CD4-positive, alpha-beta memory T cell (primary cell): ENCODE data around the gene CTAGE15. TPM values are rescaled to one million over a fixed set of nuclear protein-coding genes. Genes with fewer than 3 reads are reported as not detected.
"Not testable (repeated sequence)": the region's sequence is repeated elsewhere in the genome, so short reads cannot be mapped to it uniquely, and the experiment has no call there.

Experiments used
- CTCF ChIA-PET: fragments of 350-600 bp; sonication (Branson Sonifier 250); formaldehyde crosslinking; loops from one replicate; lab custom pipeline; 2021; ENCODE audit warnings: inconsistent platforms; ENCODE audit not compliant: partially characterized antibody; lab: Charles Lee
- POLR2A ChIA-PET: fragments of 350-600 bp; sonication (Branson Sonifier 250); formaldehyde crosslinking; loops from one replicate; lab custom pipeline; 2021; ENCODE audit not compliant: partially characterized antibody; lab: Charles Lee
- DNase-seq, 5 donors: peaks; one replicate each; pipeline versions ENCODE4 v3.0.0 to v3.0.0-alpha.2; 2020 to 2022; ENCODE audit warnings: mixed read lengths in 1 of 5
- H3K27ac ChIP-seq: one replicate; pipeline ENCODE4 v1.7.0; 2013; ENCODE audit warnings: low read depth, low read length
- H3K27me3 ChIP-seq: 2 replicates; pipeline ENCODE4 v1.7.0; 2013; ENCODE audit warnings: mild to moderate bottlenecking, low read length, moderate library complexity; ENCODE audit not compliant: insufficient read depth
- H3K36me3 ChIP-seq: 2 replicates; pipeline ENCODE4 v1.7.0; 2013; ENCODE audit warnings: mild to moderate bottlenecking, low read length, moderate library complexity; ENCODE audit not compliant: insufficient read depth
- H3K4me1 ChIP-seq: 2 replicates; pipeline ENCODE4 v1.7.0; 2013; ENCODE audit warnings: mild to moderate bottlenecking, low read length, moderate library complexity; ENCODE audit not compliant: insufficient read depth
- H3K4me3 ChIP-seq, 2 donors: one replicate each; pipeline ENCODE4 v1.7.0; 2013; ENCODE audit warnings: low read length in 2 of 2, mild to moderate bottlenecking in 1 of 2
- H3K9me3 ChIP-seq, 2 donors: one replicate each; pipeline ENCODE4 v1.7.0; 2013; ENCODE audit warnings: low read length in 2 of 2, control low read depth in 1 of 2; ENCODE audit not compliant: control insufficient read depth in 1 of 2
- H3K27ac Mint-ChIP-seq, 7 donors: one replicate each; pipeline ENCODE4 v1.8.0; 2020 to 2021; ENCODE audit warnings: mixed read lengths in 7 of 7, mild to moderate bottlenecking in 6 of 7, inconsistent platforms in 3 of 7, moderate library complexity in 3 of 7
- H3K27me3 Mint-ChIP-seq, 2 donors: one replicate each; pipeline ENCODE4 v1.8.0; 2020 to 2021; ENCODE audit warnings: mixed read lengths in 2 of 2
- H3K36me3 Mint-ChIP-seq, 2 donors: one replicate each; pipeline ENCODE4 v1.8.0; 2020 to 2021; ENCODE audit warnings: mixed read lengths in 2 of 2, inconsistent platforms in 1 of 2, mild to moderate bottlenecking in 1 of 2
- H3K4me1 Mint-ChIP-seq, 4 donors: one replicate each; pipeline ENCODE4 v1.8.0; 2020 to 2021; ENCODE audit warnings: mixed read lengths in 4 of 4, mild to moderate bottlenecking in 1 of 4
- H3K4me3 Mint-ChIP-seq, 8 donors: one replicate each; pipeline ENCODE4 v1.8.0; 2020 to 2021; ENCODE audit warnings: mixed read lengths in 8 of 8, mild to moderate bottlenecking in 7 of 8, moderate library complexity in 6 of 8, inconsistent platforms in 3 of 8
- H3K9me3 Mint-ChIP-seq, 8 donors: one replicate each; pipeline ENCODE4 v1.8.0; 2020 to 2021; ENCODE audit warnings: mixed read lengths in 8 of 8, mild to moderate bottlenecking in 5 of 8, inconsistent platforms in 3 of 8, moderate library complexity in 1 of 8
- intact Hi-C: fragments of 100-400 bp; cut with micrococcal nuclease; formaldehyde crosslinking; loops from one replicate; pipeline ENCODE4 v1.15.1; 2023
- polyA plus RNA-seq, 2 donors: library from polyadenylated mRNA; unstranded; fragments of 300-500 nt; fragmentation: Illumina TruSeq; gene quantifications; one replicate each; pipeline ENCODE4 v1.2.3, GENCODE V29; 2021
- total RNA-seq, 2 experiments: library from RNA; stranded (reverse); gene quantifications; one replicate each; pipeline ENCODE4 v1.2.3, GENCODE V29; 2021

The CTAGE15 gene
- total and polyA plus RNA-seq, 4 experiments from 2014 or later = 0.11 TPM; not detected in 3

DNA sequence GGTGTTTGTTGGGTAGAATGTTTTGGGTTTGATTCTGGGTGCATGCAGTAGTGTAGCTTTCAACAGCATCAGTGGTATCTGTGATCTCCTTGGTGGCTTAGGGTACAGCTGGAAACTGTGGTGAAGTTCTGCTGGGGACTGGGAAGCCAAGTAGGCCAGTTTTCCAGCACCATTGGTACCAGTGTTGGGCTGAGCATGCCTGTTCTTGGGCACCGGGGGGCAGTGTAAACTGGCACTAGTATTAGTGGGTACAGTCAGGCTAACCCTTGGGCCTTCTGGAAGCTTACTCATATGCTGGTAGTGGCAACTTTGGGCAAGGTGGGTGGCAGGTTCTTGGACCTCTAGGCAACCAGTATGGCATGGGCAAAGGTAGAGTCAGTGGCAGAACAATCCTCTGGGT, 15.6 kb upstream of the CTAGE15 start:
- POLR2A ChIA-PET = not testable (repeated sequence)

DNA sequence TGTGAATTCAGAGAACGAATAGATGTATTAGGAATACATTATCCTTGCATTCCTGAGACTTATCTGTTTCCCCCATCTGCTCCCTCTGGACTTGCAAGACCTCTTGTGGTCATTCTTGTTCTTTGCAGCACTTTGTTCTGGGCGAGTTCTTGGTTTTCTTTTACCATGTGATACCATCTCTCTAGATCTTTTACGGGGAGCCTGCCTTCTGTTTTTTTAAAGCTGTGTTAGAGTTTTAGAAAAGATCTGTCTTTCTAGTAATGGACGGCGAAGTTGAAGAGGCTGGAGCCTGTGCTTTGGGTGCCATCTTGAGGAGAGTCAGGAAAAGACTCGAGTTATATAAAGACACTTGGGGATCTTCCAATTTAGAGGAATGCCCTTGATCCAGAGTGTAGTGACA, 8.3 kb upstream of the CTAGE15 start:
- CTCF ChIA-PET, DNase-seq, H3K27ac Mint-ChIP-seq, H3K36me3 Mint-ChIP-seq, H3K4me3 Mint-ChIP-seq, H3K4me3 ChIP-seq, H3K27me3 Mint-ChIP-seq, H3K9me3 Mint-ChIP-seq, POLR2A ChIA-PET, H3K27me3 ChIP-seq, H3K9me3 ChIP-seq, H3K4me1 Mint-ChIP-seq, H3K27ac ChIP-seq, intact Hi-C loops, H3K36me3 ChIP-seq, H3K4me1 ChIP-seq: not testable (repeated sequence)

More for the DNA sequence above, 15.6 kb upstream of the CTAGE15 start:
- H3K4me1 Mint-ChIP-seq, H3K36me3 ChIP-seq, H3K27ac Mint-ChIP-seq, H3K27ac ChIP-seq, intact Hi-C loops, DNase-seq, H3K4me3 ChIP-seq, H3K27me3 ChIP-seq, CTCF ChIA-PET, H3K4me3 Mint-ChIP-seq, H3K27me3 Mint-ChIP-seq, H3K9me3 ChIP-seq, H3K9me3 Mint-ChIP-seq, H3K36me3 Mint-ChIP-seq, H3K4me1 ChIP-seq: not testable (repeated sequence)

DNA sequence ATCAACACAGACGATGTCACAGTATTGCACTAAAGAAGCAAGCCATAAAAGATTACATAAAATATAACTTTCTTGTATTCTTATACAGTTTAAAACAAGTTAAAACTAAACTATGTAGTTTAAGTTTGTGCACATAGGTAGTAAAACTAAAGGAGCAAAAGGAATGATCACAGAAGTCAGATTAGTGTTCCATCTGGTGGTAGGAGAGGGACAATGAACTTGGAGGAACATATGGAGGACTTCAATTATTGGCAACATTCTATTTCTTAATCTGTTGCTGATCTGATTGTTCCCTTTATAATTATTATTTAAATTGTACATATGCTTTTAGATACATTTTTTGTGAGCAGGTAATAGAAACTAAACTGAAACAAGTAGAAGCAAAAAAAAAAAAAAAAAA, 5.6 kb upstream of the CTAGE15 start:
- CTCF ChIA-PET, H3K9me3 Mint-ChIP-seq, H3K4me3 ChIP-seq, H3K27me3 Mint-ChIP-seq, H3K4me1 ChIP-seq, H3K9me3 ChIP-seq, H3K27ac Mint-ChIP-seq, H3K27ac ChIP-seq, H3K27me3 ChIP-seq, H3K4me1 Mint-ChIP-seq, H3K36me3 ChIP-seq, POLR2A ChIA-PET, H3K4me3 Mint-ChIP-seq, DNase-seq, H3K36me3 Mint-ChIP-seq, intact Hi-C loops: not testable (repeated sequence)

DNA sequence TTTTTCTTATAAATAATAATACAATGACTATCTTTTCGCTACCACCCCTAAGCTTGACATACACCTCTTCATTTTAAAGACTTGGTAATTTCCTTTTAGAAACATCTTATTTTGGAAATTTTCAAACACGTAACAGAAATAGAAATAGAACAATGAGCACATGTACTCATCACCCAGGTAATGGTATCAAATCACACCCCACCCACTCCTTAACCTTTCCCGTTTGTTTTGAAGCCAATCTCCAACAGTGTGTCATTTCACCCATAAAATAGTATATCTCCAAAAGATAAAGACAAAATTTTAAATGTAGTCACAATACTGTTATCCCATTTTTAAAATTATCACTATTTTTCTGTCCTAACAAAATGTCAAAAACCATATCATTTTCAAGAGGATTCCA, 16.6 kb downstream of the CTAGE15 start:
- POLR2A ChIA-PET, H3K36me3 Mint-ChIP-seq, H3K27me3 Mint-ChIP-seq: not testable (repeated sequence)

DNA sequence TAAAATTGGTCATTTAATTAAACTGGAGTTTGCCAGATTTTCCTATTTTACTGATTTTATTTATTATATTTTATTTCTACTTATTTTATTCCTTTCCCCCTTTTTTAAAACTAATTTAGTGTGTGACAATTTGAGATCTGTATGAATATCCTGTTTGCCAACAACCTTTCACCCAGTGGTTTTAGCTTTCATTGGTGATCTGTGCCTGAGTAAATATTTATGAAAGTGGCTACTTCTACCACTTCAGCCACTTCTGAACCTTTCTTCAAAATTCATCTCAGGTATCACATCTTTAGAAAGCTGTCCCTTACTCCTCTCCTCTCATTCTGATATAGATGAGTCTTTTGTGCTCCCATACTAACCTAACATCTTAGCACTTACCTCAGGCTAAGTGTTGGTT, 18.3 kb downstream of the CTAGE15 start:
- H3K27me3 Mint-ChIP-seq, H3K4me3 ChIP-seq, CTCF ChIA-PET, H3K9me3 ChIP-seq, POLR2A ChIA-PET, H3K27ac ChIP-seq, intact Hi-C loops, H3K36me3 Mint-ChIP-seq, H3K27me3 ChIP-seq, H3K4me1 ChIP-seq, H3K27ac Mint-ChIP-seq, DNase-seq, H3K4me3 Mint-ChIP-seq, H3K36me3 ChIP-seq, H3K9me3 Mint-ChIP-seq, H3K4me1 Mint-ChIP-seq: not testable (repeated sequence)

More for the DNA sequence above, 16.6 kb downstream of the CTAGE15 start:
- H3K27ac ChIP-seq, H3K27me3 ChIP-seq, H3K36me3 ChIP-seq, H3K4me3 Mint-ChIP-seq, H3K4me1 Mint-ChIP-seq, H3K4me3 ChIP-seq, DNase-seq, CTCF ChIA-PET, intact Hi-C loops, H3K9me3 ChIP-seq, H3K9me3 Mint-ChIP-seq, H3K4me1 ChIP-seq, H3K27ac Mint-ChIP-seq: not testable (repeated sequence)

DNA sequence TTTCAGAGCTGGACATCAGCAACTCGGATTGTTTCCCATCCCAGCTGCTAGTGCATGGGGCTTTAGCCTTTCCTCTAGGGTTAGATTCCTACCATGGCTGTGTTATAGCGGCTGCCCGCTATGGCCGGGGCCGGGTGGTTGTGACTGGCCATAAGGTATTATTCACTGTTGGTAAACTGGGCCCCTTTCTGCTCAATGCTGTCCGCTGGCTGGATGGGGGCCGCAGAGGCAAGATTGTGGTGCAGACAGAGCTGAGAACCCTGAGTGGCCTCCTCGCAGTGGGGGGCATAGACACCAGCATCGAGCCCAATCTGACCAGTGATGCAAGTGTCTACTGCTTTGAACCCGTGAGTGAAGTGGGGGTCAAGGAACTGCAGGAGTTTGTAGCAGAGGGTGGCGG, 26.5 kb downstream of the CTAGE15 start:
- H3K27me3 Mint-ChIP-seq, H3K36me3 ChIP-seq, POLR2A ChIA-PET, H3K4me1 ChIP-seq, H3K27ac Mint-ChIP-seq, H3K4me3 ChIP-seq, H3K4me3 Mint-ChIP-seq, CTCF ChIA-PET, H3K36me3 Mint-ChIP-seq, H3K27ac ChIP-seq, intact Hi-C loops, H3K9me3 Mint-ChIP-seq, H3K9me3 ChIP-seq, H3K27me3 ChIP-seq, H3K4me1 Mint-ChIP-seq: not testable (repeated sequence)
- DNase-seq = peak in 1 of 5 donors; percentile 41

DNA sequence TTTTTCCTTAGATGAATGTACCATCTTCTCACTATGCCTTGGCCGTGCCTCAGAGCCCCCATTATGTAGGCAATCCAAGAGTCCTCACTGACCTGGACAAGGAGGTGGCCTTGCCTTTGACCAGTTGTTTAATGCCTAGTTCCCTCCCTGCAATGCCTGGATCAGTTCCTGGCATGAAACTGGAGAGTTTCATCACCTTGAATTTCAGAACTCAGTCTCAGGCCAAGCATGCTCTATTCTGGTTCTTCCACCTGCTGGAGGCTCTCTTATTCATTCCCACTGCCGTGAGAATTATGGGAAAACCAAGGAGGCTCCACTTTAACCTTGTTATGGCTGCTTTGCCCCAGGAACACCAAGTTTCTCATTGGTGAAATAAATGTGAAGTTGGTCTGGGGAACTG, 31.9 kb downstream of the CTAGE15 start:
- H3K4me1 Mint-ChIP-seq, H3K27ac Mint-ChIP-seq, H3K4me3 ChIP-seq, CTCF ChIA-PET, H3K36me3 ChIP-seq, H3K9me3 Mint-ChIP-seq, H3K9me3 ChIP-seq, POLR2A ChIA-PET, H3K27me3 Mint-ChIP-seq, H3K4me3 Mint-ChIP-seq, intact Hi-C loops, DNase-seq, H3K36me3 Mint-ChIP-seq, H3K27me3 ChIP-seq, H3K4me1 ChIP-seq, H3K27ac ChIP-seq: not testable (repeated sequence)

DNA sequence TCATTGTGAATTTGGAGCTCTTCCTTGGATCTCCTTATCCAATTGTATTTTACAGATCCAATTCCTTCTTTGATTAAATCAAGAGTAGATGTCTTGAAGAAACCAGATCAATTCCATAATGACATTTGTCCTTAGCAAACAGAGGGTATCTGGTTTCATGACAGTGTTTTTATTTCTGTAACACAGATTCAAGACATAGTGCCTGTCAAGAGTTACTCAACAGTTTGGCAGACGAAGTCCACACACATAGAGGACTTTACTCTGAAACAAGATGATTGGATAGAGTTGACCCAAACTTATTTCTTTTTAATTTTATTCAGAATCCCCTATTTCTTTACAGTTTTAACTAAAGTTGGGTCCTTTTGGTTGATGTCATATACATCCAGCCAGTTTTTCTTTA, 34.5 kb downstream of the CTAGE15 start:
- H3K9me3 ChIP-seq, POLR2A ChIA-PET, H3K27ac ChIP-seq, intact Hi-C loops, H3K27ac Mint-ChIP-seq, H3K4me3 Mint-ChIP-seq, H3K4me3 ChIP-seq, H3K27me3 Mint-ChIP-seq, H3K36me3 ChIP-seq, H3K9me3 Mint-ChIP-seq, CTCF ChIA-PET, H3K4me1 ChIP-seq, H3K27me3 ChIP-seq, H3K4me1 Mint-ChIP-seq, H3K36me3 Mint-ChIP-seq, DNase-seq: not testable (repeated sequence)
